ENCODE results near the gene USP24.
"Not testable (repeated sequence)": the region's sequence is repeated elsewhere in the genome, so short reads cannot be mapped to it uniquely, and the experiment has no call there.

Gene USP24

GRCh38 chr1:55196433-55197035 is 18.6 kb downstream of the USP24 start:
- no peak for DNase-seq

GRCh38 chr1:55195521-55196233 is 19.5 kb downstream of the USP24 start:
- DNase-seq = no peak

GRCh38 chr1:55194851-55195250 is 20.3 kb downstream of the USP24 start:
- no peak for DNase-seq

- no peak for DNase-seq
Measured at GRCh38 chr1:55192093-55192492, 23.1 kb downstream of the USP24 start.

- DNase-seq = not testable (repeated sequence)
Measured at GRCh38 chr1:55191219-55191952, 23.8 kb downstream of the USP24 start.

GRCh38 chr1:55190109-55190508 is 25.1 kb downstream of the USP24 start:
- no peak for DNase-seq

- DNase-seq = no peak
Measured at GRCh38 chr1:55188909-55189308, 26.3 kb downstream of the USP24 start.

GRCh38 chr1:55185832-55186231 is 29.3 kb downstream of the USP24 start:
- DNase-seq = no peak

GRCh38 chr1:55184859-55185258 is 30.3 kb downstream of the USP24 start:
- no peak for DNase-seq

- no peak for DNase-seq
Measured at GRCh38 chr1:55181666-55182065, 33.5 kb downstream of the USP24 start.

GRCh38 chr1:55180075-55180670 is 35.0 kb downstream of the USP24 start:
- DNase-seq = no peak

- DNase-seq = no peak
Measured at GRCh38 chr1:55179177-55179835, 35.9 kb downstream of the USP24 start.

- DNase-seq = no peak
Measured at GRCh38 chr1:55172687-55173086, 42.5 kb downstream of the USP24 start.

- DNase-seq = no peak
Measured at GRCh38 chr1:55172272-55172671, 42.9 kb downstream of the USP24 start.

- no peak for DNase-seq
Measured at GRCh38 chr1:55171694-55172093, 43.5 kb downstream of the USP24 start.

GRCh38 chr1:55170426-55170825 is 44.7 kb downstream of the USP24 start:
- DNase-seq = no peak

GRCh38 chr1:55169126-55169525 is 46.0 kb downstream of the USP24 start:
- no peak for DNase-seq

GRCh38 chr1:55168353-55168752 is 46.8 kb downstream of the USP24 start:
- no peak for DNase-seq

GRCh38 chr1:55167224-55167871 is 47.8 kb downstream of the USP24 start:
- no peak for DNase-seq

GRCh38 chr1:55164906-55165305 is 50.3 kb downstream of the USP24 start:
- no peak for DNase-seq

- no peak for DNase-seq
Measured at GRCh38 chr1:55159571-55159970, 55.6 kb downstream of the USP24 start.

GRCh38 chr1:55156608-55157007 is 58.6 kb downstream of the USP24 start:
- no peak for DNase-seq

GRCh38 chr1:55156093-55156492 is 59.1 kb downstream of the USP24 start:
- DNase-seq = no peak

Data from activated CD4-positive, alpha-beta T cell treated with anti-CD3 and anti-CD28 coated beads for 4 hours (primary cell).